ENCODE results near the gene ZNF626. TPM values are rescaled to one million over a fixed set of nuclear protein-coding genes. Genes with fewer than 3 reads are reported as not detected.
"Not testable (repeated sequence)": the region's sequence is repeated elsewhere in the genome, so short reads cannot be mapped to it uniquely, and the experiment has no call there.

ZNF626 gene
- total RNA-seq, 1 donor from 2014 or later: 7.8 TPM

GRCh38 chr19:20662421-20663105 lies 1.2 kb upstream of the ZNF626 start:
- no peak for DNase-seq
- H3K27me3 ChIP-seq (ENCODE audit: low read depth): no peaks in the 10 kb centered on the region
- H3K27ac ChIP-seq (replicated peaks): no peak overlapping the region
- intact Hi-C loops (cut with micrococcal nuclease): no loop called here
- H3K4me3 ChIP-seq: no peak overlapping the region
- no peaks in the 10 kb centered on the region for H3K9me3 ChIP-seq (replicated peaks)
- peaks cover 37% of the 10 kb centered on the region for H3K4me1 ChIP-seq
- peaks cover 14% of the 10 kb centered on the region for H3K36me3 ChIP-seq
- TF ChIP-seq, protein P1, sequence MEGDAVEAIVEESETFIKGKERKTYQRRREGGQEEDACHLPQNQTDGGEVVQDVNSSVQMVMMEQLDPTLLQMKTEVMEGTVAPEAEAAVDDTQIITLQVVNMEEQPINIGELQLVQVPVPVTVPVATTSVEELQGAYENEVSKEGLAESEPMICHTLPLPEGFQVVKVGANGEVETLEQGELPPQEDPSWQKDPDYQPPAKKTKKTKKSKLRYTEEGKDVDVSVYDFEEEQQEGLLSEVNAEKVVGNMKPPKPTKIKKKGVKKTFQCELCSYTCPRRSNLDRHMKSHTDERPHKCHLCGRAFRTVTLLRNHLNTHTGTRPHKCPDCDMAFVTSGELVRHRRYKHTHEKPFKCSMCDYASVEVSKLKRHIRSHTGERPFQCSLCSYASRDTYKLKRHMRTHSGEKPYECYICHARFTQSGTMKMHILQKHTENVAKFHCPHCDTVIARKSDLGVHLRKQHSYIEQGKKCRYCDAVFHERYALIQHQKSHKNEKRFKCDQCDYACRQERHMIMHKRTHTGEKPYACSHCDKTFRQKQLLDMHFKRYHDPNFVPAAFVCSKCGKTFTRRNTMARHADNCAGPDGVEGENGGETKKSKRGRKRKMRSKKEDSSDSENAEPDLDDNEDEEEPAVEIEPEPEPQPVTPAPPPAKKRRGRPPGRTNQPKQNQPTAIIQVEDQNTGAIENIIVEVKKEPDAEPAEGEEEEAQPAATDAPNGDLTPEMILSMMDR (IDR thresholded peaks at IDR 0.05; ENCODE audit: borderline replicate concordance): no peak

DNA sequence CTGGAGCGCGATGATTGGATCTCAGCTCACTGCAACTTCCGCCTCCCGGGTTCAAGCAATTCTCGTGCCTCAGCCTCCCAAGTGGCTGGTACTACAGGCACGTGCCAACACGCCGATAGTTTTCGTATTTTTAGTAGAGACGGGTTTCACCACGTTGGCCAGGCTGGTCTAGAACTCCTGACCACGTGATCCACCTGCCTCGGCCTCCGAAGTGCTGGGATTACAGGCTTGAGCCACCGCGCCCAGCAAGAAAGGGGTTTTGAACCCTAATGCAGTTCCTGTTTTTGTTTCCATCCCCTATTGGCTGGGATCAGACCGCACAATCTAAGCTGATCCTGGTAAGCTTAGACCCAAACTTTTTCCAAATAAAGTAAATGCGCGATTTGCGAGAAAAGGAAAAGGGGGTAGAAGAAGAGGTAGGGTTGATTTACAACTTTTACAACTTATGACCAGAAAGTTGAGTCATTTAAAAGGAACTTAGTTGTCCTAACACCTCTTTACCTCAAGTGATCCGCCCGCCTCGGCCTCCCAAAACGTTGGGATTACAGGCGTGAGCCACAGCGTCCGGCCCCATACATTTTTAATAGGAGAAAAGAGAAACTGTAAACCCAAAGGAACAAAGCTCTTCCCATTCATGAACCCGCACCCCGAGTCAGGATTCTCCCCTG lies 764 bp downstream of the ZNF626 start:
- Histone ChIP-seq H3K9me3 (replicated peaks) (peaks cover 10% of the 10 kb centered on the region), H3K27me3 (ENCODE audit: low read depth) (no peaks in the 10 kb centered on the region), H3K4me1 (peaks cover 53% of the 10 kb centered on the region), H3K36me3 (peaks cover 25% of the 10 kb centered on the region), H3K27ac (replicated peaks) (peak overlapping the region; percentile 85), H3K4me3 (peak overlapping the region; percentile 79)
- TF ChIP-seq, protein P1 (IDR thresholded peaks at IDR 0.05; ENCODE audit: borderline replicate concordance): no peak
- intact Hi-C loops (cut with micrococcal nuclease): no loop called here
- no peak for DNase-seq

DNA sequence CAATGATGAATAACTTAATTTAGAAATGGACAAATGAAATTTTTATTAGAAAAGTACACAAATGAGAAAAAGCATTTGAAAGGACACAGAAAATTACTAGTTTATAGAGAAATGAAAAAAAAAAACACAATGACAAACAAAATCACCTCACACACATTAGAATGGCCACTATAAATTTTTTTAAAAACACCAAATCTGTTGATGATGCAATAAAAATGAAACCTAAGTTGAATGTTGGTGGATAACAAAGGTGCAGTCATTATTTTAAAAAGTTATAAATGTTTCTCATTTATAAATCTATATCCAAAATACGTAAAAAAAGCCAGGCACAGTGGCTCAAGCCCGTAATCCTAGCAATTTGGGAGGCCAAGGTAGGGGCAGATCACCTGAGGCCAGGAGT lies 20.8 kb downstream of the ZNF626 start:
- Histone ChIP-seq H3K27me3 (ENCODE audit: low read depth) (no peaks in the 10 kb centered on the region), H3K4me3 (no peak overlapping the region), H3K36me3 (peaks cover 97% of the 10 kb centered on the region), H3K4me1 (no peaks in the 10 kb centered on the region), H3K9me3 (replicated peaks) (peaks cover 77% of the 10 kb centered on the region), H3K27ac (replicated peaks) (no peak overlapping the region)
- intact Hi-C loops (cut with micrococcal nuclease): no loop called here
- no peak for DNase-seq
- TF ChIP-seq, protein P1 (IDR thresholded peaks at IDR 0.05; ENCODE audit: borderline replicate concordance): no peak

DNA sequence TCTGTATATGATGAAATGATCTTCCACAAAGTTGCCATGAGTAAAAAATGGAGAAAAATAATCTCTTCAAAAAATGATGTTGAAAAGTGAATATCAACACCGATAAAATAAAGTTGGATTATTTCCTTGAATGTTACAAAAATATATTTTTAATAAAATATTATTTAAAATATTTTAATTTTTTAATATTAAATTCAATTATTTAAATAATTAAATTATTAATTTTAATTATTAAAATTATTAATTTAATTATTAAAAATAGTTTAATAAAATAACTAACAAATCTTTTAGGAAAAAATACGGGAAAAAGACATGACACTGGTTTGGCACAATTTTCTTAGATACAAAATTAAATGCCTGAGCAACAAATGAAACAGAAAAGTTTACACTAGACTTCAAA lies 21.3 kb downstream of the ZNF626 start:
- DNase-seq: no peak
- Histone ChIP-seq H3K9me3 (replicated peaks) (peaks cover 82% of the 10 kb centered on the region), H3K36me3 (peaks cover 97% of the 10 kb centered on the region), H3K4me1 (no peaks in the 10 kb centered on the region), H3K4me3 (no peak overlapping the region), H3K27me3 (ENCODE audit: low read depth) (no peaks in the 10 kb centered on the region), H3K27ac (replicated peaks) (no peak overlapping the region)
- intact Hi-C loops (cut with micrococcal nuclease): no loop called here
- TF ChIP-seq, protein P1 (IDR thresholded peaks at IDR 0.05; ENCODE audit: borderline replicate concordance): no peak

GRCh38 chr19:20624560-20624959 lies 36.8 kb downstream of the ZNF626 start:
- H3K4me1 ChIP-seq; H3K4me3 ChIP-seq; H3K27ac ChIP-seq (replicated peaks); H3K27me3 ChIP-seq (ENCODE audit: low read depth); DNase-seq; intact Hi-C loops (cut with micrococcal nuclease): not testable (repeated sequence)
- Histone ChIP-seq H3K36me3 (peaks cover 50% of the 10 kb centered on the region), H3K9me3 (replicated peaks) (peaks cover 99% of the 10 kb centered on the region)

DNA sequence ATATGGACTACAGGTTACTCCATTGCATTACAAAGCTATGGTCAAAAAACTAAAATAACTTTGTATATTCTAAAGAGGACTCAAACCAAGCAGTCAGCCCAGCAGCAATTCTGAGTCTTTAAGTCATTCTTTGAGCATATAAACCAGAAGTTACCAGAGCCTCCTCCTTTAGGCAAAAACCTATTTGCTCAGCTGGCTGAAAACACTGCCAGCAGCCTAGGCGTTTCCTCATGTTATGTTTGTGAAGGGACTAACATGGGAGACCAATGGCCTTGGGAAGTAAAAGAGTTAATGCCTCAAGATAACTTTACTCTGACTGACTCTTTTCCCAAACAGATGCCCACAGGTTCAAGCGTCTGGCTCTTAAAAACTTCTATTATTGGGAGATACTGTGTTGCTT lies 45.3 kb downstream of the ZNF626 start:
- Histone ChIP-seq H3K27me3 (ENCODE audit: low read depth) (no peaks in the 10 kb centered on the region), H3K4me1 (no peaks in the 10 kb centered on the region), H3K36me3 (no peaks in the 10 kb centered on the region), H3K27ac (replicated peaks) (no peak overlapping the region), H3K4me3 (no peak overlapping the region), H3K9me3 (replicated peaks) (peaks cover 88% of the 10 kb centered on the region)
- TF ChIP-seq, protein P1 (IDR thresholded peaks at IDR 0.05; ENCODE audit: borderline replicate concordance): no peak
- intact Hi-C loops (cut with micrococcal nuclease): no loop called here
- DNase-seq: no peak

DNA sequence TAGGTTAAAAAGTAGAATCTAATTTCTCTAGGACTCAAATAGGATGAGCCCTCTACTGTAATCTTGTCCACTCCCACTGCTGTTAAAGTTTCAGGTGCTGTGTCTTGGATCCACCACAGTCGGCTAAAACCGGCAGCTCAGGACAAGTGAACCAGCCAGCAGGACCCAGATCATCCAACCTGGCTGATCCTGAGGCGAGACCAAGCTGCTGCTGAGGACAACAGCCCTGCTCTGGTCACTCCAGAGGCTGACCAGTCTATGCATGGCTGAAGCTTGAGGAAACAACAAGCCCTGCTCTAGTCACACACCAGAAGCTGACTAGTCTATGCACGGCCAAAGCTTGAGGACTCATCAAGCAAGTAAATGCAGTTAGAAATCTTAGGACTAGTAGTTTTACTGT lies 46.4 kb downstream of the ZNF626 start:
- H3K4me1 ChIP-seq; H3K27ac ChIP-seq (replicated peaks); H3K36me3 ChIP-seq; H3K27me3 ChIP-seq (ENCODE audit: low read depth); H3K4me3 ChIP-seq; intact Hi-C loops (cut with micrococcal nuclease); DNase-seq: not testable (repeated sequence)
- H3K9me3 ChIP-seq (replicated peaks): peaks cover 88% of the 10 kb centered on the region

Data from left ventricle myocardium inferior (tissue), 1 donor.